Gastrocnemius medialis (tissue), 4 donors: Measurements from ENCODE around the gene PHTF2. TPM values are rescaled to one million over a fixed set of nuclear protein-coding genes. Genes with fewer than 3 reads are reported as not detected.

Experiments
- ATAC-seq, 2 donors: fragments of 150-250 bp; one replicate each; pipeline ENCODE4 v1.9.1; 2016
- DNase-seq, 2 donors: peaks; one replicate each; pipeline ENCODE4 v3.0.0-alpha.2; 2019
- H3K27ac ChIP-seq, 4 donors: fragments of 200-600 bp; sonication (generic); 1 replicate in 1 of 4; 2 replicates in 3 of 4; pipeline ENCODE4 v1.5.1; 2016 to 2018; ENCODE audit warnings: mild to moderate bottlenecking in 2 of 4, moderate library complexity in 1 of 4
- H3K27me3 ChIP-seq, 3 donors: fragments of 200-600 bp; sonication (generic) in 2 of 3; 1 replicate in 1 of 3; 2 replicates in 2 of 3; pipeline versions ENCODE4 v1.5.1 to v1.6.0; 2016 to 2019; ENCODE audit warnings: mild to moderate bottlenecking in 1 of 3, moderate library complexity in 1 of 3
- H3K36me3 ChIP-seq, 2 donors: fragments of 200-600 bp; sonication (generic) in 1 of 2; one replicate each; pipeline ENCODE4 v1.5.1; 2017 to 2018
- H3K4me1 ChIP-seq, 2 donors: fragments of 200-600 bp; sonication (generic) in 1 of 2; one replicate each; pipeline ENCODE4 v1.5.1; 2016 to 2017; ENCODE audit warnings: mild to moderate bottlenecking in 2 of 2
- H3K4me3 ChIP-seq, 4 donors: fragments of 200-600 bp; sonication (generic) in 3 of 4; 1 replicate in 1 of 4; 2 replicates in 3 of 4; pipeline ENCODE4 v1.5.1; 2016 to 2019; ENCODE audit warnings: mild to moderate bottlenecking in 2 of 4
- H3K9me3 ChIP-seq, 3 donors: fragments of 200-600 bp; sonication (generic) in 2 of 3; 1 replicate in 1 of 3; 2 replicates in 2 of 3; pipeline ENCODE4 v1.5.1; 2016 to 2019
- POLR2A ChIP-seq, 2 donors: fragments of 450-650 bp; IDR thresholded peaks; one replicate each; pipeline ENCODE4 v1.6.1; 2017; ENCODE audit warnings: antibody characterized with exemption in 2 of 2, mild to moderate bottlenecking in 2 of 2, moderate library complexity in 2 of 2
- in situ Hi-C, 4 donors: fragments of 200-750 bp; cut with MboI; loops; one replicate each; pipeline versions ENCODE4 v1.15.0 to v1.8.0; 2017; ENCODE audit warnings: low sequenced_read_pairs in 4 of 4
- intact Hi-C: fragments of 100-400 bp; cut with DNase I; formaldehyde crosslinking; loops from one replicate; pipeline ENCODE4 v1.15.1; 2023; ENCODE audit warnings: low total_unique reads
- total RNA-seq, 4 donors: library from RNA; depleted of rRNA; stranded (reverse); fragments of >200 nt; gene quantifications; one replicate each; pipeline versions ENCODE4 v1.1.0 to v1.2.3, GENCODE V29; 2016
- TF ChIP-seq, protein P1 (sequence below), 5 experiments: fragments of 450-650 bp in 3 of 5; fragments of 200-600 bp in 2 of 5; sonication (generic) in 2 of 5; IDR thresholded peaks in 4 of 5; conservative IDR thresholded peaks in 1 of 5; 1 replicate in 4 of 5; 2 replicates in 1 of 5; pipeline ENCODE4 v1.5.1; 2016 to 2019; ENCODE audit warnings: antibody characterized with exemption in 5 of 5, mild to moderate bottlenecking in 3 of 5, moderate library complexity in 3 of 5

Gene PHTF2
- total RNA-seq, 4 donors from 2014 or later, result 81.2 to 163 (median 108) TPM

DNA sequence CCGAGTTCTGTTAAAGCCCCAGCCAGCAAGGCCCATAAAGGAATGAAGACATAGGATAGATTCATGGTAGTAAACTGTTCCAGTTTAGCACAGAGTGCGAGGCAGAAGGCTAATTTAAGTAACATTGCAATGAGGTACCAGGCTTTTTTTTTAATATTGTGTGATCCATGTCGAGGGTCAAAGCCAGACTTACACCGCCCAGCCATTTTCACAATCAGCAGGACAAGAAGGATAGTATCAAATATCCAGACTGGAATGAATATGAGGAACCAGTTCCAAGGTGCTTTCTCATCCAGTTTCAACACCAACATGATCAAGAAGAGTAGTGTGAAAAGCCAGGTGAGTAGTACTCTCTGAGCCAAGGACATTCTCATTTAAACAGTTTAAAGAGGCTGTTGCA lies 4.6 kb upstream of the PHTF2 start:
- Histone ChIP-seq H3K27me3 (no peaks in the 10 kb centered on the region), H3K4me3 (no peak overlapping the region), H3K36me3 (no peaks in the 10 kb centered on the region), H3K27ac (peak overlapping the region; percentile 87 to 99 (median 90)), H3K4me1 (peaks cover 50 to 51% of the 10 kb centered on the region in 2 donors), H3K9me3 (no peaks in the 10 kb centered on the region)
- in situ Hi-C loops, result loop anchor here in 1 of 4 donors (10.0 kb wide), 1 partner anchor 99 kb away; the partner anchor contains the start of gene RSBN1L
- ATAC-seq (peak; percentile 68 to 71), DNase-seq (peak; percentile 68 to 82)
- intact Hi-C loops, result loop anchor here (10.0 kb wide), 1 partner anchor 1469 kb away; no protein-coding TSS in a partner anchor
- TF ChIP-seq POLR2A (IDR thresholded peaks at IDR 0.05), result peak in 1 of 2 donors; percentile 6
- TF ChIP-seq, protein P1, sequence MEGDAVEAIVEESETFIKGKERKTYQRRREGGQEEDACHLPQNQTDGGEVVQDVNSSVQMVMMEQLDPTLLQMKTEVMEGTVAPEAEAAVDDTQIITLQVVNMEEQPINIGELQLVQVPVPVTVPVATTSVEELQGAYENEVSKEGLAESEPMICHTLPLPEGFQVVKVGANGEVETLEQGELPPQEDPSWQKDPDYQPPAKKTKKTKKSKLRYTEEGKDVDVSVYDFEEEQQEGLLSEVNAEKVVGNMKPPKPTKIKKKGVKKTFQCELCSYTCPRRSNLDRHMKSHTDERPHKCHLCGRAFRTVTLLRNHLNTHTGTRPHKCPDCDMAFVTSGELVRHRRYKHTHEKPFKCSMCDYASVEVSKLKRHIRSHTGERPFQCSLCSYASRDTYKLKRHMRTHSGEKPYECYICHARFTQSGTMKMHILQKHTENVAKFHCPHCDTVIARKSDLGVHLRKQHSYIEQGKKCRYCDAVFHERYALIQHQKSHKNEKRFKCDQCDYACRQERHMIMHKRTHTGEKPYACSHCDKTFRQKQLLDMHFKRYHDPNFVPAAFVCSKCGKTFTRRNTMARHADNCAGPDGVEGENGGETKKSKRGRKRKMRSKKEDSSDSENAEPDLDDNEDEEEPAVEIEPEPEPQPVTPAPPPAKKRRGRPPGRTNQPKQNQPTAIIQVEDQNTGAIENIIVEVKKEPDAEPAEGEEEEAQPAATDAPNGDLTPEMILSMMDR (IDR thresholded peaks at IDR 0.05 in 4 of 5, conservative IDR thresholded peaks at IDR 0.05 in 1 of 5), result no peak

DNA sequence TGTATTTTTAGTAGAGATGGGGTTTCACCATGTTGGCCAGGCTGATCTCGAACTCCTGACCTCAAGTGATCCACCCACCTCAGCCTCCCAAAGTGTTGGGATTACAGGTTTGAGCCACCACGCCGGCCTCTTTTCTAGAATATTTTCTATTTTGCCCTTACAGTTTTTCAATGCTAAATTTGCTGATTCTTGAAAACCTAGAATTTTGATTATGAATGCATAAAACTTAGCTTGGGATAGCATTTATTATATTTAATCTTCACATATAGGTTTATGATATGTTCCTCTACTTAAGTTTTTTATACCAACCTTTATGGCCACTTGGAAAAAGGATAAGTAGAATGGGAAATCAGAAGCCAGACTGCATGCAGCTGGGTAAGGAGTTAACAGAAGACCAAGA lies 2.5 kb upstream of the PHTF2 start:
- no peak for DNase-seq
- Histone ChIP-seq H3K27ac (peak overlapping the region; percentile 92 to 99 (median 98)), H3K27me3 (no peaks in the 10 kb centered on the region), H3K4me1 (peaks cover 50 to 61% of the 10 kb centered on the region in 2 donors), H3K9me3 (no peaks in the 10 kb centered on the region), H3K4me3 (no peak overlapping the region), H3K36me3 (no peaks in the 10 kb centered on the region)
- intact Hi-C loops (loop anchor here (5.0 to 10.0 kb wide), 3 partner anchors 91 to 1471 kb away; no protein-coding TSS in a partner anchor), in situ Hi-C loops (loop anchor here in 1 of 4 donors (10.0 kb wide), 1 partner anchor 101 kb away; the partner anchor contains the start of gene RSBN1L)
- TF ChIP-seq POLR2A (IDR thresholded peaks at IDR 0.05), result no peak
- TF ChIP-seq, protein P1 (IDR thresholded peaks at IDR 0.05 in 4 of 5, conservative IDR thresholded peaks at IDR 0.05 in 1 of 5), result no peak
- ATAC-seq, result no peak

DNA sequence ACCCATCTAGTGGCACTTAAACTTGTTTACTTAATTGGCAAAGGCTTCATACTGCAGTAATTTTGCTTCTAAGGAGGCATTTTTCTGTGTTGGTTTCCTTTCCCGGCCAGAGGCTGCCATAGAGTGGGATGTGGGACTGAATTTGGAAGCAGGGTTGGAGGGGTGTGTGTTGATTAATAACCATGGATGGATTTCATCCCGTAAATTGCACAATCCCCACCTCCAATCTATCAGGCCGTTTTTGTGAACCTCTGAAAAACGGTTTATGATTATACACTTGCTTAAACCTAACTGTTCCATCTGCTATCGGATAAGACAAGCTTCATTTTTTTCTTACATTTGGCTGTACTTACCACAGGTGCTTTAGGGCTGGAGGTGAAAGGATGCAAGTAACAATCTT lies 1.6 kb upstream of the PHTF2 start:
- Histone ChIP-seq H3K4me1 (peaks cover 47 to 64% of the 10 kb centered on the region in 2 donors), H3K9me3 (no peaks in the 10 kb centered on the region), H3K27ac (peak overlapping the region; percentile 92 to 99 (median 98)), H3K36me3 (no peaks in the 10 kb centered on the region), H3K27me3 (no peaks in the 10 kb centered on the region), H3K4me3 (peak overlapping the region; percentile 80 to 93 (median 89))
- ATAC-seq (no peak), DNase-seq (no peak)
- in situ Hi-C loops (loop anchor here in 1 of 4 donors (10.0 kb wide), 1 partner anchor 102 kb away; the partner anchor contains the start of gene RSBN1L), intact Hi-C loops (loop anchor here (5.0 to 10.0 kb wide), 3 partner anchors 90 to 1472 kb away; no protein-coding TSS in a partner anchor)
- TF ChIP-seq, protein P1 (IDR thresholded peaks at IDR 0.05 in 4 of 5, conservative IDR thresholded peaks at IDR 0.05 in 1 of 5), result no peak
- no peak for TF ChIP-seq POLR2A (IDR thresholded peaks at IDR 0.05)

DNA sequence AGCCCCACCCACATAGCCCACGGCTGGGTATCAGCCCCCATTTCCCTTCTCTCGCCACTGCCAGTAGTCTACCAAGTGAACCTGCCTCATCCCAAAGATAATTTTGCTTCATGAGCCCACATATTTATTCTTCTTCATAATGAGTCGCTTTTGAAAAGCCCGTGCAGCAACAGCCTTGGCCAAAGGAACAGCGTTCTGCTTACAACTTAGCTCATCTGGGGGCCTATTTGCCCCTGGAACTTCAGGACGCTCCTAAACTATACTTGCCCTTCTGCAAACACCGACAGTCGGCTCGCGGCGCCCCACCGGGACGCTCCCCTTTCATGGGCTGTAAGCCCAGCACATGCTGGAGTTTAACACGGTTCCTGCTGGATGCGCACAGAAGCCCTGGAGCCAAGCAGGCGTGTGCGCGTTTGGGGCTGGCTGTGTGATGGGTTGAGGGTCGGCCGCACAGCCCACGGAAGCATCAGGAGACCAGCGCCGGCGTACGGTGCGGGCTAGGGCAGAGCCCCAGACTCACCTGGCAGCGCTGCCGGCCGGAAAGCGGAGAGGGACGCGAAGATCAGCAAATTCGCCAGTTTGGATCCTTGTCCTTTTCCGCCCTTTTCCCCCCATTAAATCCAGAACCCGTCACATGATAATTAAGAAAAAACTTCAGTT lies 709 bp upstream of the PHTF2 start:
- peak overlapping the region; percentile 92 to 99 (median 98) for H3K27ac ChIP-seq
- in situ Hi-C loops (loop anchor here in 1 of 4 donors (10.0 kb wide), 1 partner anchor 103 kb away; the partner anchor contains the start of gene RSBN1L), intact Hi-C loops (loop anchor here (2.0 to 10.0 kb wide), 5 partner anchors 89 to 1473 kb away; partner anchors contain the start of genes PTPN12 and RSBN1L)
- H3K4me3 ChIP-seq, result peak overlapping the region; percentile 80 to 93 (median 89)
- H3K4me1 ChIP-seq, result peaks cover 39 to 63% of the 10 kb centered on the region in 2 donors
- ATAC-seq, result peak; percentile 1 to 11
- no peaks in the 10 kb centered on the region for H3K27me3 ChIP-seq
- no peak for DNase-seq
- no peaks in the 10 kb centered on the region for H3K9me3 ChIP-seq
- TF ChIP-seq, protein P1 (IDR thresholded peaks at IDR 0.05 in 4 of 5, conservative IDR thresholded peaks at IDR 0.05 in 1 of 5), result no peak
- TF ChIP-seq POLR2A (IDR thresholded peaks at IDR 0.05), result no peak
- H3K36me3 ChIP-seq, result no peaks in the 10 kb centered on the region
